Measurements from ENCODE around the gene SELE.
"Not testable (repeated sequence)": the region's sequence is repeated elsewhere in the genome, so short reads cannot be mapped to it uniquely, and the experiment has no call there.

Gene SELE

GRCh38 chr1:169683661-169684060 is 50.2 kb downstream of the SELE start:
- Histone ChIP-seq H3K27ac (replicated peaks) (no peak overlapping the region), H3K4me3 (replicated peaks; ENCODE audit: insufficient read depth, low read length) (no peak overlapping the region), H3K27me3 (ENCODE audit: insufficient read depth, poor library complexity, severe bottlenecking) (no peaks in the 10 kb centered on the region)
- DNase-seq (ENCODE audit: low read depth in 1 of 2, low spot score in 1 of 2): no peak
- no peak for TF ChIP-seq GABPA (IDR thresholded peaks at IDR 0.05; ENCODE audit: low read depth)
- no peak for TF ChIP-seq CTCF (IDR thresholded peaks at IDR 0.05; ENCODE audit: insufficient read depth, low read length)
- no peak for TF ChIP-seq REST (IDR thresholded peaks at IDR 0.05; ENCODE audit: insufficient replicate concordance, low read depth)
- TF ChIP-seq POLR2AphosphoS5 (IDR thresholded peaks at IDR 0.05; ENCODE audit: low read depth): no peak
- TF ChIP-seq SPI1 (IDR thresholded peaks at IDR 0.05; ENCODE audit: borderline replicate concordance, low read depth): no peak

GRCh38 chr1:169683168-169683567 is 50.7 kb downstream of the SELE start:
- H3K27ac ChIP-seq (replicated peaks); H3K4me3 ChIP-seq (replicated peaks; ENCODE audit: insufficient read depth, low read length); H3K27me3 ChIP-seq (ENCODE audit: insufficient read depth, poor library complexity, severe bottlenecking); DNase-seq (ENCODE audit: low read depth in 1 of 2, low spot score in 1 of 2): not testable (repeated sequence)

- no peak for TF ChIP-seq CTCF (IDR thresholded peaks at IDR 0.05; ENCODE audit: insufficient read depth, low read length)
- TF ChIP-seq GABPA (IDR thresholded peaks at IDR 0.05; ENCODE audit: low read depth): no peak
- TF ChIP-seq REST (IDR thresholded peaks at IDR 0.05; ENCODE audit: insufficient replicate concordance, low read depth): no peak
- TF ChIP-seq POLR2AphosphoS5 (IDR thresholded peaks at IDR 0.05; ENCODE audit: low read depth): no peak
- TF ChIP-seq SPI1 (IDR thresholded peaks at IDR 0.05; ENCODE audit: borderline replicate concordance, low read depth): no peak
- DNase-seq (ENCODE audit: low read depth in 1 of 2, low spot score in 1 of 2): no peak
- H3K27ac ChIP-seq (replicated peaks): no peak overlapping the region
- no peaks in the 10 kb centered on the region for H3K27me3 ChIP-seq (ENCODE audit: insufficient read depth, poor library complexity, severe bottlenecking)
- H3K4me3 ChIP-seq (replicated peaks; ENCODE audit: insufficient read depth, low read length): no peak overlapping the region
These were observed 51.8 kb downstream of the SELE start for GRCh38 chr1:169682071-169682470.

GRCh38 chr1:169681140-169681539 is 52.7 kb downstream of the SELE start:
- Histone ChIP-seq H3K4me3 (replicated peaks; ENCODE audit: insufficient read depth, low read length) (no peak overlapping the region), H3K27me3 (ENCODE audit: insufficient read depth, poor library complexity, severe bottlenecking) (no peaks in the 10 kb centered on the region), H3K27ac (replicated peaks) (no peak overlapping the region)
- DNase-seq (ENCODE audit: low read depth in 1 of 2, low spot score in 1 of 2): no peak
- no peak for TF ChIP-seq REST (IDR thresholded peaks at IDR 0.05; ENCODE audit: insufficient replicate concordance, low read depth)
- TF ChIP-seq GABPA (IDR thresholded peaks at IDR 0.05; ENCODE audit: low read depth): no peak
- TF ChIP-seq SPI1 (IDR thresholded peaks at IDR 0.05; ENCODE audit: borderline replicate concordance, low read depth): no peak
- no peak for TF ChIP-seq POLR2AphosphoS5 (IDR thresholded peaks at IDR 0.05; ENCODE audit: low read depth)
- no peak for TF ChIP-seq CTCF (IDR thresholded peaks at IDR 0.05; ENCODE audit: insufficient read depth, low read length)
